Retinal pigment epithelial cell (primary cell): ENCODE data around the gene DIAPH3.

Experiments used
- DNase-seq: peaks from one replicate; pipeline ENCODE4 v3.0.0-alpha.2; 2010; ENCODE audit warnings: low read depth
- H3K4me3 ChIP-seq: 2 replicates; pipeline ENCODE4 v1.5.1; 2011; ENCODE audit warnings: mild to moderate bottlenecking, low read length, control low read depth, moderate library complexity
- CTCF ChIP-seq: conservative IDR thresholded peaks from 2 replicates; pipeline ENCODE4 v1.5.1; 2011; ENCODE audit warnings: low read depth, low read length, control low read depth, inconsistent platforms

Gene DIAPH3

DNA sequence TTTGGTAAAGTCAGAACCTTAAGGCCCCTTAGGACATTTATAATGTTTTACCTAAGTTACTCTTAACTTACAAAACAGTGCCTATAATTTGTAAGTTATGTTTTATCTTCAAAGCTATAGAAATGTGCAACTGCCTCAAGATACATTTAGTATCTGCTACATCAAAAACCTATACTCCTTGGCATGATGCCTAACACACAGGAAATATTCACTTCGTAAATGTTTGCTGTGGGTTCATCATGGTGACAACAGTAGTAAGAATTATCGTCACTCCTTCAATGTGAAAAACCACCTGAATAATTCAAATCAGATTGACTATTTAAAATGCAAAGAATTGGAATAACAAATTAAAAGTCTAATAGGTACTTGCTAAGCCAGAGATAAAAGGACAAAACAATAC lies 184.1 kb downstream of the DIAPH3 start:
- DNase-seq = no peak
- no peak for TF ChIP-seq CTCF
- H3K4me3 ChIP-seq = no peak overlapping the region

DNA sequence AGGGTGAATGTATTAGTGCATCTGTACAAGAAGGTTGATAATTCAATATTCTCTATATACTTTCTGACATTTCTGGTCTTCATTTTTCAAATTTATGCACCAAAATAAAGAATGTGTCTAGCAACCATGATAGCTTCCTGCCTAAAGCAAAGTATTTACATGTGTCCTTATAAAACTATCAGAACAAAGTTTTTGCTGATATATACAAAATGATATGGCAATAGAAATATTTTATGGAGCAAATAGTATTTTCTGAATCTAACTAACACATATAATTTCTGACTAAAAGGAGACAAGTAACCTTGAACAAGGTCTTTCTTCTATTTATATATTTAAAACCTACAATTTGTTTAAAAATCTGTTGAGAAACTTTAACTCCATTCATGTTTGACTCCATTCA lies 184.9 kb downstream of the DIAPH3 start:
- no peak for DNase-seq
- no peak overlapping the region for H3K4me3 ChIP-seq
- TF ChIP-seq CTCF = no peak

DNA sequence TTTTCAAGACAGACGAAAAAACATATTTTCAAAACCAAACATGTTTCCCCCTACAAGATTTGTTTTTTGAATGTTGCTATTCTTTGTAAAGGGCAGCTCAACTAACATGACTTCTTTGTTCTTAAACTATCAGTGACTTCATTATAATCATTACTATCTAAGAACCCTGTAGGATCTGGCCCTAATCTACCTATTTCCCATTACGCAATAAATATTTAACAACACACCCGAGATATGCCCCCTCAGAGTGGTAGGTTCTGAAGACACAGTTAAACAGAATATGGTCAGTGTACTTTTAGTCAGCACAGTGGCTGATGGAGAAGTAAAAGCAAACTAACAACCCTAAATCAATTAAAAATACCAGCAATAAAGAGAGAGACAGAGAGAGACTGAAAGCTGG lies 186.9 kb downstream of the DIAPH3 start:
- H3K4me3 ChIP-seq = no peak overlapping the region
- no peak for TF ChIP-seq CTCF
- DNase-seq = no peak

GRCh38 chr13:59975807-59976435 lies 187.8 kb downstream of the DIAPH3 start:
- H3K4me3 ChIP-seq = no peak overlapping the region
- no peak for TF ChIP-seq CTCF
- DNase-seq = no peak

DNA sequence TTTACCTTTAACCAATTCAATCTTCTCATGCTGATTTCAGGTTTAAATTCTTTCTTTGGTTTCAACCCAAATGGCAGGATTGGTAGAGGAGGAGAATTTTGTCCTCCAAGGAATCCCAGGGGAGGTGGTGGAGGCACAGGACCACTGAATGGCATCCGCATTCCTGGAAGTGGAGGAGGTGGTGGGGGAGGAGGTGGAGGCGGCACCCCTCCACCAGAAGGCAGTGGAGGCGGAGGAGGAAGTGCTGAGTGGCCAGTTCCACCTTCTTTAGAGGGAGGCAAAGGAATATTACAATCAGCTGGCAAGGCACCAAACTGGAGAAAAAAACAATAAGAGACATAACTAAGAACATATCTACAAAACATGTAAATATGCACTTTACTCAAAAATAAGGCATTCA lies 192.9 kb downstream of the DIAPH3 start:
- H3K4me3 ChIP-seq = no peak overlapping the region
- DNase-seq = no peak
- TF ChIP-seq CTCF = no peak

DNA sequence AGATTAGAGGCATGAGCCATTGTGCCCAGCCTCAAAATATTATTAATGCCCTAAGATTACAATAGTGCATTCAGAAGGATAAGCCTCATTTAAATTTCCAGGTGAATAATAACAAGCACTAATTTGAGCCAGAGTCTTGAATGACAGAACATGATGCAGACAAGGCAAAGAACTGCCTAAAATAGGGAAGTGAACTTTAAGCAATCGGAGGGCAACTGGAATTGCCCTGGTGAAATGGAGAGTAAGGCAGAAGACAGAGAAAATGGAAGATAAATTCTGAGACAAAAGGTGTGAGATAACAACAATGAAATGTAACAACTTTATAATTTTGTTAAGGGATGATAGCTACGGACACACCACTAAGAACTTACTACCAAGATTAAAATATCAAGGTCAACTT lies 199.9 kb downstream of the DIAPH3 start:
- TF ChIP-seq CTCF = no peak
- DNase-seq = no peak
- no peak overlapping the region for H3K4me3 ChIP-seq

GRCh38 chr13:59963383-59963782 lies 200.3 kb downstream of the DIAPH3 start:
- TF ChIP-seq CTCF = no peak
- H3K4me3 ChIP-seq = no peak overlapping the region
- no peak for DNase-seq
